ENCODE measurements around the gene MARCHF10.

DNA sequence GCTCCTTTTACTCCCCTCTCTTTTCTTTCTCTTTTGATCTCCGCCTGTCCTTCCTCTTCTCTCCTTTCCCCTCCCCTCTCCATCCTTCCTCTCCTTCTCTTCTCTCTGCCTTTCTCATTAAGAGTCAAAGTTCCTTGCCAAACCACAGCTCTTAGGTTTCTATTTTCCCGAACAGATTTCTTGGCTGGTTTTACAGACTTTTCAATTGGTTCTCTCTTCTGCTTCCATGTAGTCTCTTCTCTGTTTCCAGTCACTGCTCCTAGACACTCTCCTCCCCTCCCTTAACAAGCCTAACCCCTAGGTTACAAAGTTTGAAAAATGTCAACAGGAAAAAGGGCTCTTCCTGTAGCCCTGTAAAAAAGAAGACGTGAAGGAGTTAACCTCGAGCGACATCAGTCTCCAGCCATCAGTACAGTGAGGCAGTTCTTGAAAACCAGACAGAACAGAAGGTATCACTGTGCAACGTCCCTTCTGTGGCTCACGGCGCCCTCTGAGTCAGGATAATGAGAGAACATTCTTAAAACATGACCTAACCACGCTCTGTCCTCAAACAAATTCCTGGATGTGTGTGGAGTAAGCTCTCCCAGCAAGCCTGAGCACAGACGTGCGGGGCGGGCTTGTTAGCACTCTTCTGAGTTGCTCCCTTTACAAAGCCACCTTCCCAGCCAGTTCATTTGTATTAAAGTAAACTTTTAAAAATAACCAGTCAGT, 11.6 kb upstream of the MARCHF10 start:
- TF ChIP-seq, protein P1, sequence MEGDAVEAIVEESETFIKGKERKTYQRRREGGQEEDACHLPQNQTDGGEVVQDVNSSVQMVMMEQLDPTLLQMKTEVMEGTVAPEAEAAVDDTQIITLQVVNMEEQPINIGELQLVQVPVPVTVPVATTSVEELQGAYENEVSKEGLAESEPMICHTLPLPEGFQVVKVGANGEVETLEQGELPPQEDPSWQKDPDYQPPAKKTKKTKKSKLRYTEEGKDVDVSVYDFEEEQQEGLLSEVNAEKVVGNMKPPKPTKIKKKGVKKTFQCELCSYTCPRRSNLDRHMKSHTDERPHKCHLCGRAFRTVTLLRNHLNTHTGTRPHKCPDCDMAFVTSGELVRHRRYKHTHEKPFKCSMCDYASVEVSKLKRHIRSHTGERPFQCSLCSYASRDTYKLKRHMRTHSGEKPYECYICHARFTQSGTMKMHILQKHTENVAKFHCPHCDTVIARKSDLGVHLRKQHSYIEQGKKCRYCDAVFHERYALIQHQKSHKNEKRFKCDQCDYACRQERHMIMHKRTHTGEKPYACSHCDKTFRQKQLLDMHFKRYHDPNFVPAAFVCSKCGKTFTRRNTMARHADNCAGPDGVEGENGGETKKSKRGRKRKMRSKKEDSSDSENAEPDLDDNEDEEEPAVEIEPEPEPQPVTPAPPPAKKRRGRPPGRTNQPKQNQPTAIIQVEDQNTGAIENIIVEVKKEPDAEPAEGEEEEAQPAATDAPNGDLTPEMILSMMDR (conservative IDR thresholded peaks at IDR 0.05), result no peak
- no peak for TF ChIP-seq ZFX (IDR thresholded peaks at IDR 0.05)
